SK-N-SH (cell line): ENCODE results near the gene STAT2. TPM values are rescaled to one million over a fixed set of nuclear protein-coding genes. Genes with fewer than 3 reads are reported as not detected.
A peak's percentile ranks its signal among the peaks of the same experiment; 100 is the strongest.

Source experiments
- CTCF ChIA-PET: fragments of 300-600, 350-600 bp; formaldehyde crosslinking; extraction: SDS; loops from one replicate; lab custom pipeline; 2021; lab: Yijun Ruan, JAX
- POLR2A ChIA-PET: fragments of 350-600 bp; sonication (Branson Sonifier 250); formaldehyde crosslinking; extraction: SDS; loops from one replicate; lab custom pipeline; 2020; ENCODE audit warnings: antibody characterized with exemption, inconsistent platforms; lab: Yijun Ruan, JAX
- DNase-seq: peaks from one replicate; pipeline ENCODE4 v3.0.0; 2012
- H2AFZ ChIP-seq: fragments of 200-600 bp; sonication (generic); 2 replicates; pipeline ENCODE4 v1.8.1; 2016; ENCODE audit warnings: antibody characterized with exemption, mild to moderate bottlenecking, low read depth
- H3F3A ChIP-seq: fragments of 200-600 bp; sonication (generic); replicated peaks from 2 replicates; pipeline ENCODE3; 2016; ENCODE audit warnings: antibody characterized with exemption, mild to moderate bottlenecking; ENCODE audit not compliant: insufficient read depth
- H3K27ac ChIP-seq, 2 experiments: fragments of 200-500 bp in 1 of 2; fragments of 200-600 bp in 1 of 2; sonication (Bioruptor generic) in 1 of 2; sonication (generic), shearing (Covaris generic) in 1 of 2; 2 replicates each; pipeline versions ENCODE4 v1.5.1 to v1.6.1; 2014 to 2016; ENCODE audit warnings: low read depth in 2 of 2, inconsistent platforms in 1 of 2, low read length in 1 of 2, mild to moderate bottlenecking in 1 of 2, mixed read lengths in 1 of 2
- H3K27me3 ChIP-seq: fragments of 200-600 bp; sonication (generic), shearing (Covaris generic); 2 replicates; pipeline ENCODE4 v1.6.1; 2016; ENCODE audit warnings: mixed run types; ENCODE audit not compliant: insufficient read depth
- H3K36me3 ChIP-seq, 2 experiments: fragments of 200-500 bp in 1 of 2; fragments of 200-600 bp in 1 of 2; sonication (Bioruptor generic) in 1 of 2; sonication (generic) in 1 of 2; replicated peaks in 1 of 2; 2 replicates each; pipeline versions ENCODE3 to v1.5.1; 2014 to 2016; ENCODE audit warnings: low read length in 1 of 2, mild to moderate bottlenecking in 1 of 2; ENCODE audit not compliant: insufficient read depth in 2 of 2, control insufficient read depth in 1 of 2
- H3K4me1 ChIP-seq, 2 experiments: fragments of 200-500 bp in 1 of 2; fragments of 200-600 bp in 1 of 2; sonication (Bioruptor generic) in 1 of 2; sonication (generic), shearing (Covaris generic) in 1 of 2; 2 replicates each; pipeline versions ENCODE4 v1.5.1 to v1.6.1; 2014 to 2016; ENCODE audit warnings: low read depth in 1 of 2, low read length in 1 of 2, mixed run types in 1 of 2; ENCODE audit not compliant: insufficient read depth in 2 of 2, control insufficient read depth in 1 of 2
- H3K4me2 ChIP-seq: fragments of 200-600 bp; sonication (generic), shearing (Covaris generic); 2 replicates; pipeline ENCODE4 v1.6.1; 2017; ENCODE audit warnings: mixed run types
- H3K4me3 ChIP-seq, 2 experiments: fragments of 200-500 bp in 1 of 2; fragments of 200-600 bp in 1 of 2; sonication (Bioruptor generic) in 1 of 2; sonication (generic), shearing (Covaris generic) in 1 of 2; 2 replicates each; pipeline versions ENCODE4 v1.5.1 to v1.8.1; 2014 to 2016; ENCODE audit warnings: low read depth in 2 of 2, inconsistent platforms in 1 of 2, low read length in 1 of 2, mild to moderate bottlenecking in 1 of 2, mixed read lengths in 1 of 2, moderate library complexity in 1 of 2
- H3K79me2 ChIP-seq: fragments of 200-600 bp; sonication (generic); 2 replicates; pipeline ENCODE4 v1.8.1; 2017; ENCODE audit warnings: mild to moderate bottlenecking; ENCODE audit not compliant: insufficient read depth
- H3K9ac ChIP-seq: fragments of 200-600 bp; sonication (generic); 2 replicates; pipeline ENCODE4 v1.6.1; 2017; ENCODE audit warnings: mixed run types
- H3K9me2 ChIP-seq: fragments of 200-600 bp; sonication (generic); 2 replicates; pipeline ENCODE4 v1.6.1; 2017; ENCODE audit warnings: mixed run types
- H3K9me3 ChIP-seq: fragments of 200-600 bp; sonication (generic); 2 replicates; pipeline ENCODE4 v1.6.1; 2017; ENCODE audit warnings: mixed run types, mild to moderate bottlenecking, moderate library complexity
- H4K20me1 ChIP-seq: fragments of 200-600 bp; sonication (generic); 2 replicates; pipeline ENCODE4 v1.6.1; 2017; ENCODE audit warnings: mild to moderate bottlenecking, mixed run types; ENCODE audit not compliant: insufficient read depth
- GATA2 ChIP-seq: sonication (generic); formaldehyde crosslinking; IDR thresholded peaks from 2 replicates; pipeline ENCODE4 v1.5.0; 2020; ENCODE audit warnings: mild to moderate bottlenecking, missing genetic modification reagents
- MXI1 ChIP-seq: IDR thresholded peaks from 2 replicates; pipeline ENCODE4 v1.6.1; 2012; ENCODE audit warnings: mild to moderate bottlenecking, low read depth, low read length, improper control_type of control experiment
- ZBTB33 ChIP-seq: IDR thresholded peaks from 2 replicates; pipeline ENCODE4 v1.4.0; 2012; ENCODE audit warnings: low read depth, borderline replicate concordance
- WGBS: methylation state at CpG from one replicate; pipeline ENCODE4 v1.1.6; 2017; ENCODE audit warnings: low lambda C conversion rate; 5-methylcytosine and 5-hydroxymethylcytosine counted together
- polyA plus RNA-seq, 3 experiments: library from polyadenylated mRNA; depleted of rRNA; stranded (reverse); fragments of >200 nt; gene quantifications; 2 replicates each; pipeline ENCODE4 v1.2.3, GENCODE V29; 2012
- TF ChIP-seq, protein P1 (sequence below): IDR thresholded peaks from 2 replicates; pipeline ENCODE4 v1.4.0; 2012; ENCODE audit warnings: low read depth, borderline replicate concordance
- TF ChIP-seq, protein P2 (sequence below): fragments of 150-350 bp; IDR thresholded peaks from 2 replicates; pipeline ENCODE4 v1.6.1; 2017; ENCODE audit warnings: antibody characterized with exemption, low read length, low read depth, borderline replicate concordance

The STAT2 gene
- polyA plus RNA-seq, 1 of the 3 experiments (the other 2 are of a cell fraction), result 58.1 TPM

DNA sequence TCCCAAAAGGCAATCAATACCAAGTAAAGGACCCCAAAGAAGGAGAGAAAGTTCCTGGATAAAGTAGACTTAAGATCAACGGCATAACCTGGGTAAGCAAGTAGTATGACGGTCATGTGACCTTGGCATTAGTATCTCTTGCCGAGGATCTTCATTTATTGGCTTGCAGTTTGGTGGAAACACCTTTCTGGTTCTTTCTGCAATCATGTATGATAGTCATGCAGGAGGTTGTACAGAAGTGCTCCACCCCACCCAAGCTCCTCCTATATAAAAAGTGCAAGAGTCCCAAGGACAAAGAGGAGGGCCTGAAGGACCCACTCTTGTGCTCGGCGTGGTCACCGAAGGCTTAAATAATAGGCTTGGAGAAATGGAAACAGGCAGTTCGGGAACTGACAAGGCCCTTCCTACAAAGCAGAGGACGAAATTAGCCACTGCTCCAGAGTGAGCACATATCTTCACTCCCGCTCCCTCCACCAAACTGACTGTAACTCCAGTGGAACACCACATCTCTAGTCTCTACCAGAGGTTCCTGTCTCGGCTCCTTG is 60.5 kb downstream of the STAT2 start:
- peaks cover 34% of the 10 kb centered on the region for H3F3A ChIP-seq
- H3K4me3 ChIP-seq, result peak overlapping the region; percentile 78 to 92
- peak overlapping the region; percentile 83 to 85 for H3K27ac ChIP-seq
- no peaks in the 10 kb centered on the region for H3K9me3 ChIP-seq
- no peaks in the 10 kb centered on the region for H3K27me3 ChIP-seq
- peak overlapping the region; percentile 76 for H2AFZ ChIP-seq
- peaks cover 14 to 27% of the 10 kb centered on the region in 2 experiments; a peak in 2 of 4 replicates for H3K4me1 ChIP-seq
- DNase-seq, result no peak
- peaks cover 37% of the 10 kb centered on the region for H4K20me1 ChIP-seq
- peak overlapping the region; percentile 92 for H3K9ac ChIP-seq
- ChIA-PET POLR2A (interaction anchor here (1.2 to 2.2 kb wide), 3 partner anchors 17 to 61 kb away, joined by 4 to 12 read pairs (median 5); partner anchors contain the start of genes CNPY2, COQ10A and STAT2), CTCF (interaction anchor here (0.6 to 2.7 kb wide), 5 partner anchors 12 to 337 kb away, joined by 3 to 6 read pairs (median 4); partner anchors contain the start of genes ANKRD52 and SMARCC2)
- WGBS, result 7% methylated on average over 10 of the region's 10 CpGs
- peak overlapping the region; percentile 96 for H3K4me2 ChIP-seq
- TF ChIP-seq, protein P1, sequence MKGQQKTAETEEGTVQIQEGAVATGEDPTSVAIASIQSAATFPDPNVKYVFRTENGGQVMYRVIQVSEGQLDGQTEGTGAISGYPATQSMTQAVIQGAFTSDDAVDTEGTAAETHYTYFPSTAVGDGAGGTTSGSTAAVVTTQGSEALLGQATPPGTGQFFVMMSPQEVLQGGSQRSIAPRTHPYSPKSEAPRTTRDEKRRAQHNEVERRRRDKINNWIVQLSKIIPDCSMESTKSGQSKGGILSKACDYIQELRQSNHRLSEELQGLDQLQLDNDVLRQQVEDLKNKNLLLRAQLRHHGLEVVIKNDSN, result peak; percentile 68; the same call in 1 of the 2 replicates
- TF ChIP-seq, protein P2, sequence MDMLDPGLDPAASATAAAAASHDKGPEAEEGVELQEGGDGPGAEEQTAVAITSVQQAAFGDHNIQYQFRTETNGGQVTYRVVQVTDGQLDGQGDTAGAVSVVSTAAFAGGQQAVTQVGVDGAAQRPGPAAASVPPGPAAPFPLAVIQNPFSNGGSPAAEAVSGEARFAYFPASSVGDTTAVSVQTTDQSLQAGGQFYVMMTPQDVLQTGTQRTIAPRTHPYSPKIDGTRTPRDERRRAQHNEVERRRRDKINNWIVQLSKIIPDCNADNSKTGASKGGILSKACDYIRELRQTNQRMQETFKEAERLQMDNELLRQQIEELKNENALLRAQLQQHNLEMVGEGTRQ, result no peak
- peaks cover 70% of the 10 kb centered on the region for H3K79me2 ChIP-seq
- H3K9me2 ChIP-seq, result no peaks in the 10 kb centered on the region
- peaks cover 4 to 24% of the 10 kb centered on the region in 2 experiments for H3K36me3 ChIP-seq

DNA sequence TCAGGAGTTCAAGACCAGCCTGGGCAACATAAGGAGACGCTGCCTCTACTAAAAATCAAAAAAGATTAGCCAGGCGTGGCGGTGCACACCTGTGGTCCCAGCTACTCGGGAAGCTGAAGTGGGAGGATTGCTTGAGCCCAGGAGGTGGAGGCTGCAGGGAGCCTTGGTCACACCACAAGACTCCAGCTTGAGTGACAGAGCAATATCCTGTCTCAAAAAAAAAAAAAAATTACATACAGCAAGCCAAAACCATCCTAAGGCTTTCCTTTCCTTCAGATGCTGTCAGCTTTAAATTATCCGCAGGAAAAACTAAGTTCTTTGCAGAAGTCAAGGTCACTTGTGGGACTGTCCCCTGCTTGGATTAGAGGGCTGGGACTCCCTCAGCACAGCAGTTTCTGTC is 61.1 kb downstream of the STAT2 start:
- no peak for DNase-seq
- Histone ChIP-seq H3K27ac (peak overlapping the region in 1 of 2 experiments; percentile 85; a peak in 1 of 4 replicates), H2AFZ (no peak overlapping the region), H3K36me3 (peaks cover 4 to 23% of the 10 kb centered on the region in 2 experiments), H3K9me3 (no peaks in the 10 kb centered on the region), H4K20me1 (peaks cover 40% of the 10 kb centered on the region), H3K4me1 (peaks cover 14 to 27% of the 10 kb centered on the region in 2 experiments; a peak in 2 of 4 replicates), H3K9me2 (no peaks in the 10 kb centered on the region), H3K4me2 (peak overlapping the region; percentile 96), H3K27me3 (no peaks in the 10 kb centered on the region), H3K79me2 (peaks cover 76% of the 10 kb centered on the region), H3K4me3 (peak overlapping the region; percentile 78 to 92), H3F3A (peaks cover 34% of the 10 kb centered on the region), H3K9ac (peak overlapping the region; percentile 92)
- CTCF ChIA-PET, result interaction anchor here (0.9 to 2.7 kb wide), 8 partner anchors 12 to 338 kb away, joined by 3 to 6 read pairs (median 4); partner anchors contain the start of genes ANKRD52, CNPY2, ERBB3 and SMARCC2
- POLR2A ChIA-PET, result interaction anchor here (0.6 to 2.2 kb wide), 5 partner anchors 17 to 100 kb away, joined by 3 to 12 read pairs (median 4); partner anchors contain the start of genes CNPY2, COQ10A and STAT2
- TF ChIP-seq MXI1, result no peak
- no peak for TF ChIP-seq GATA2
- TF ChIP-seq, protein P1, result no peak
- no peak for TF ChIP-seq ZBTB33
- 83% methylated on average over 5 of the region's 5 CpGs for WGBS
